DND-41 (cell line): ENCODE measurements around the gene CAV1.

ENCODE experiments used
- EZH2 ChIP-seq: IDR thresholded peaks from 3 replicates; pipeline ENCODE4 v1.6.1; 2012; ENCODE audit warnings: borderline replicate concordance, low read depth, mild to moderate bottlenecking, moderate library complexity, low read length, inconsistent platforms; ENCODE audit not compliant: severe bottlenecking
- TF ChIP-seq, protein P1 (sequence below): IDR thresholded peaks from 2 replicates; pipeline ENCODE4 v1.5.1; 2012; ENCODE audit warnings: borderline replicate concordance, low read length, moderate library complexity, mild to moderate bottlenecking; ENCODE audit not compliant: poor library complexity, severe bottlenecking; ENCODE audit errors: extremely low read depth

DNA sequence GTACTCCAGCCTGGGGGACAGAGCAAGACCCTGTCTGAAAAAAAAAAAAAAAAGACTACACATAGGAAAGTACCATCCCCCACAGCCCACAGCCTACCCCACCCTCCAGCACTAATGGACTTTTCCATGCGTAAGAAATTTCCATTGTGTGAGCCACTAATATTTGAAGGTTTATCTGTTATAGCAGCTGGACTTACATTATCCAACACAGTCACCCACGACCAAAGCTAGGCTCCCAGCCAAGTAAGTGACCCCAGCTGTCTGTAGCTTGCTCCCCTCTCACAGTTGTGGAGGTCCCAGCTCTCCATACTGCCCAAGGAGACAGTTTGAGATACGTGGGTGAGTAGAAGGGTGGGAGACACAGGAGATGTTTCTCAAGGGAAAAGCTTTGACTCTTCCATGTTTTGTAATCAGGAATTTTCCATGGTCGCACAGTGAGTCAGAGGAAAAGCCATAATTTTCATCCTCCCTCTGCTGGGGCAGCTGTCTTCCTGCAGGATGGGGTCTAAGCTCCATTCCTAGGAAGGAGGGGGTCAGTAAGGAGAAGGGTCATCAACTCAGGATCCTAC lies 57.4 kb downstream of the CAV1 start:
- TF ChIP-seq, protein P1, sequence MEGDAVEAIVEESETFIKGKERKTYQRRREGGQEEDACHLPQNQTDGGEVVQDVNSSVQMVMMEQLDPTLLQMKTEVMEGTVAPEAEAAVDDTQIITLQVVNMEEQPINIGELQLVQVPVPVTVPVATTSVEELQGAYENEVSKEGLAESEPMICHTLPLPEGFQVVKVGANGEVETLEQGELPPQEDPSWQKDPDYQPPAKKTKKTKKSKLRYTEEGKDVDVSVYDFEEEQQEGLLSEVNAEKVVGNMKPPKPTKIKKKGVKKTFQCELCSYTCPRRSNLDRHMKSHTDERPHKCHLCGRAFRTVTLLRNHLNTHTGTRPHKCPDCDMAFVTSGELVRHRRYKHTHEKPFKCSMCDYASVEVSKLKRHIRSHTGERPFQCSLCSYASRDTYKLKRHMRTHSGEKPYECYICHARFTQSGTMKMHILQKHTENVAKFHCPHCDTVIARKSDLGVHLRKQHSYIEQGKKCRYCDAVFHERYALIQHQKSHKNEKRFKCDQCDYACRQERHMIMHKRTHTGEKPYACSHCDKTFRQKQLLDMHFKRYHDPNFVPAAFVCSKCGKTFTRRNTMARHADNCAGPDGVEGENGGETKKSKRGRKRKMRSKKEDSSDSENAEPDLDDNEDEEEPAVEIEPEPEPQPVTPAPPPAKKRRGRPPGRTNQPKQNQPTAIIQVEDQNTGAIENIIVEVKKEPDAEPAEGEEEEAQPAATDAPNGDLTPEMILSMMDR: no peak
- no peak for TF ChIP-seq EZH2
